ENCODE results near the gene COL23A1. TPM values are rescaled to one million over a fixed set of nuclear protein-coding genes. Genes with fewer than 3 reads are reported as not detected.

Gene COL23A1
- total RNA-seq, 1 donor from 2014 or later: 2.9 TPM

DNA sequence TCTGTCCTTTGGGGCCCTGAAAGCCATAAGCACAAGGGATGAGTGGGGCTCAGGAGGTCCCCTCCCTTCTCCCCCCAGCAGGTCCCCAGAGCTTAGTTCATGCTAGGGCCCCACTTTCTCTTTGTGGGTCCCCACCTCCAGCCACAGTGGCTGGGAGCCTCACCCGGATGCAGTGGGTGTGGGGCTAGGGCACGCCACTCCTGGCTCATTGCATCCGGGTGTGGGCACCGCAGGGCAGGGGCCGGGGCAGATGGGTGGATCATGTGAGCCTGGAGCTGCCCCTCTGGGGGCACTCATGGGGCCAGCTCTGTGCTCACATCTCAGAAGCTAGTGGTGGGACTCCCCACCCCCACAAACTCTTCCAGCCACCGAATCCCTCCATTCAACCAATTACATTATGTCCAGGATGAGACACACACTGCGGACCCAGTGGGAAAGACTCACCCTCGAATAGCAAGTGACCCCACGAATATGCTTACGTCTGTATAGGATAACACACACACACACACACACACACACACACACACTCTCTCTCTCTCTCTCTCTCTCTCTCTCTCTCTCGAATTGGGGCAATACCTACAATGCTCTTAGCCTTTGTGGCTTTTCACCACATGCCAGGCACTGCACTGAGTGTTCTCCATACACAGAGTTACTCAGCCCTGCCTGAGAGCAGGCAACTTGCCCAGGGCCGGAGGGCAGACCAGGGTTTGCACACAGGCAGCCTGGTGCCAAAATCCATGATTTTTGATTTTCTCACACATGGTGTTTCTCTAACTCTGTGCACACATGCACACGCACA lies 340.8 kb downstream of the COL23A1 start:
- Mint-ChIP-seq H3K4me3 (ENCODE audit: unreplicated experiment) (peak overlapping the region; percentile 11), H3K27me3 (ENCODE audit: unreplicated experiment) (peaks cover 4% of the 10 kb centered on the region), H3K9me3 (ENCODE audit: unreplicated experiment) (no peaks in the 10 kb centered on the region), H3K36me3 (ENCODE audit: unreplicated experiment) (no peaks in the 10 kb centered on the region), H3K4me1 (ENCODE audit: low read depth, unreplicated experiment) (peaks cover 5% of the 10 kb centered on the region), H3K27ac (ENCODE audit: unreplicated experiment) (no peak overlapping the region)
- TF ChIP-seq, protein P1, sequence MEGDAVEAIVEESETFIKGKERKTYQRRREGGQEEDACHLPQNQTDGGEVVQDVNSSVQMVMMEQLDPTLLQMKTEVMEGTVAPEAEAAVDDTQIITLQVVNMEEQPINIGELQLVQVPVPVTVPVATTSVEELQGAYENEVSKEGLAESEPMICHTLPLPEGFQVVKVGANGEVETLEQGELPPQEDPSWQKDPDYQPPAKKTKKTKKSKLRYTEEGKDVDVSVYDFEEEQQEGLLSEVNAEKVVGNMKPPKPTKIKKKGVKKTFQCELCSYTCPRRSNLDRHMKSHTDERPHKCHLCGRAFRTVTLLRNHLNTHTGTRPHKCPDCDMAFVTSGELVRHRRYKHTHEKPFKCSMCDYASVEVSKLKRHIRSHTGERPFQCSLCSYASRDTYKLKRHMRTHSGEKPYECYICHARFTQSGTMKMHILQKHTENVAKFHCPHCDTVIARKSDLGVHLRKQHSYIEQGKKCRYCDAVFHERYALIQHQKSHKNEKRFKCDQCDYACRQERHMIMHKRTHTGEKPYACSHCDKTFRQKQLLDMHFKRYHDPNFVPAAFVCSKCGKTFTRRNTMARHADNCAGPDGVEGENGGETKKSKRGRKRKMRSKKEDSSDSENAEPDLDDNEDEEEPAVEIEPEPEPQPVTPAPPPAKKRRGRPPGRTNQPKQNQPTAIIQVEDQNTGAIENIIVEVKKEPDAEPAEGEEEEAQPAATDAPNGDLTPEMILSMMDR (IDR thresholded peaks at IDR 0.05; ENCODE audit: partially characterized antibody, unreplicated experiment): no peak
- no peak for DNase-seq

DNA sequence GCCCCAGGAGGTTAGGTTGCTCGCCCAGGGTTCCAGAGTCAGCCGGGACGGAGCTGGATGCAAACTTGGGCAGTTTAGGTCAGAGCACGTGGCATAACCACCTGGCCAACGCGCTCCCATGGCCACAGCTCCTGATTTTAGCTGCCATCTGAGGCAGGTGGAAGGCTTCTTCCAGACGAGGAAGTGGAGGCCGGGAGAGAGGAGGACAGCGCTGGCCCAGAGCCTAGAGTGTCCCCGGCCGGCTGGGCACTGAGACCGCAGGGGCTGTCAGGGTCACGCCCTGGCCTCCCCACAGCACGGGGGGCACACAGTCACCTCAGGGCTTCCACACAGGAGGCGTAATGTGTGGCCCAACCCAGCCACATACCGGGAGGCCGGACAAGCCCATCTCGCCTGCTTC lies 341.4 kb downstream of the COL23A1 start:
- Mint-ChIP-seq H3K36me3 (ENCODE audit: unreplicated experiment) (no peaks in the 10 kb centered on the region), H3K27ac (ENCODE audit: unreplicated experiment) (no peak overlapping the region), H3K4me3 (ENCODE audit: unreplicated experiment) (no peak overlapping the region), H3K9me3 (ENCODE audit: unreplicated experiment) (no peaks in the 10 kb centered on the region), H3K27me3 (ENCODE audit: unreplicated experiment) (peaks cover 4% of the 10 kb centered on the region), H3K4me1 (ENCODE audit: low read depth, unreplicated experiment) (peaks cover 5% of the 10 kb centered on the region)
- TF ChIP-seq, protein P1 (IDR thresholded peaks at IDR 0.05; ENCODE audit: partially characterized antibody, unreplicated experiment): no peak
- DNase-seq: no peak

DNA sequence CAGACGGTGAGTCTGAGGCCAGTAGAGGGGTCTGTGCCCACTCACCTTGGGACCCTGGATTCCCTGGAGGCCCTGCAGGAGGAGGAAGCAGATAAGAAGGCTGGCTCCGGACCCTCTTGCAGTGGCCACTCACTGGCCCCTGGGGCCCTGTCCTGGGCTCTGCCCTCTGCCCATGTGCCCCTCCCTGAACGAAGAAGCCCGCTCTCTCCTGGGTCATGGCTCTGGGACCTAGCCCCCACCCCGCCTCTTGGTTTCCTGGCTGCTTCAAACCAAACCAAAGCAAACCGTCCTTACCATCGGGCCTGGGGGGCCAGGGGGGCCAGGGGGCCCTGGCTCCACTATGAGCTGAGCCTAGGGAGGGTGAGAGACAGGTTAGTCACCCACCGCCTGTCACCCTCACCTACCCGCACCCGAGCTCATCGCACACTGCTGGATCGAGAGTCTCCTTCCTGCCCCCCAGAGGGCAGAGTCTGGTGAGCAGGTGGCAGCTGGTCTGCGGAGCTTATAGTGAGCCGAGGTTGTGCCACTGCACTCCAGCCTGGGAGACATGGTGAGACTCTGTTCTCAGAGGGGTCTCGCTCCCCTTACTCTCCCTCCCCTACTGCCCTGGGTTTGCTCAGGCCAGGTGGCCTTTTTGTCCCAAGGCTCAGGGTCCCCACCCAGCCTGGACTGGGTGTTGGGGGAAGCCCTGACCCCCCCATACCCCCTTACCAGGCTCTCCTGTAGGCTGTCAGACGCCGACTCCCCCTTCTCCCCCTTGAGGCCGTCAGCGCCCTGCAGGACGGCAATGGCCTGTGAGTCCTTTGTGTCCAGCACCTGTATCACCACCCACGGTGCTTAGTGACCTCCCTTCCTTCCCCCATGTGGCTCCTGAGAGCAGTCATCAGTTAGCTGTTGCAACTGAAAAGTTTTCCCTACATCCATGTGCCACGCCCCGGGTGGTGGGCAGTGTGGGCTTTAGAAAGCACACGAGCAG lies 342.4 kb downstream of the COL23A1 start:
- TF ChIP-seq, protein P1 (IDR thresholded peaks at IDR 0.05; ENCODE audit: partially characterized antibody, unreplicated experiment): no peak
- H3K36me3 Mint-ChIP-seq (ENCODE audit: unreplicated experiment): no peaks in the 10 kb centered on the region
- DNase-seq: peak; percentile 14
- H3K27me3 Mint-ChIP-seq (ENCODE audit: unreplicated experiment): peaks cover 4% of the 10 kb centered on the region
- peaks cover 5% of the 10 kb centered on the region for H3K4me1 Mint-ChIP-seq (ENCODE audit: low read depth, unreplicated experiment)
- no peak overlapping the region for H3K4me3 Mint-ChIP-seq (ENCODE audit: unreplicated experiment)
- no peak overlapping the region for H3K27ac Mint-ChIP-seq (ENCODE audit: unreplicated experiment)
- H3K9me3 Mint-ChIP-seq (ENCODE audit: unreplicated experiment): no peaks in the 10 kb centered on the region

DNA sequence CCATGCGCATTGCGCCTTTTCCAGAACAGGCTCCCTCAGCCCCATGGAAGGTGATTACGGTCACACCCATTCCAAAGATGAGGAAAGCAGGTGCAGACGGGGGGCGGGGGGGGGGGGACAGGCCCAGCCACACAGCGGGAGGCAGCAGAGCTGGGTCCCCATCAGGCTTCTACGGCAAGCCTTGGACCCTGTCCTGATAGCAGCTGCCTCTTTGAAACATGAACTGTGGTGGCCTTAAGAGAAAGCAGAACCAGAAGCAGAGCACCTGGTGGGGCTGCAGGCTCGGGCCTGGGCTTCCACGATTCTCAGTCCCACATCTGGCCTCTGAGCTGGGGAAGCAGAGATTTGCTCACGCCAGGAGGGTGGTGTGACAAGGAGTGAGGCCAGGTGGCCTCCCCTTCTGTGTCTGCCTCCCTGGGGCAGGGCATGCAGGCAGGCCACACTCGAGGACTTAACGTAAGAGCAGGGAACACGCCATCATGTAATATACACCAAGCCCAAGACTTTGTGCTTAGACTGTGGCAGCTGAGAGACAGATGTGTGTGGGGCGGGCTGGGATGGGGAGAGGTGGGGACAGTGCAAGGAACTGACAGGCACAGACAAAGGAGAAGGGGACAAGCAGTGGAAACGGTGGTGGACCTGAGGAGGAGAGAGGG lies 343.4 kb downstream of the COL23A1 start:
- Mint-ChIP-seq H3K27me3 (ENCODE audit: unreplicated experiment) (peaks cover 8% of the 10 kb centered on the region), H3K4me1 (ENCODE audit: low read depth, unreplicated experiment) (peaks cover 5% of the 10 kb centered on the region), H3K4me3 (ENCODE audit: unreplicated experiment) (no peak overlapping the region), H3K9me3 (ENCODE audit: unreplicated experiment) (no peaks in the 10 kb centered on the region), H3K36me3 (ENCODE audit: unreplicated experiment) (no peaks in the 10 kb centered on the region), H3K27ac (ENCODE audit: unreplicated experiment) (no peak overlapping the region)
- DNase-seq: no peak
- TF ChIP-seq, protein P1 (IDR thresholded peaks at IDR 0.05; ENCODE audit: partially characterized antibody, unreplicated experiment): no peak

Measured in glutamatergic neuron (in vitro differentiated cells).